ENCODE results near the gene CHRNA9. TPM values are rescaled to one million over a fixed set of nuclear protein-coding genes. Genes with fewer than 3 reads are reported as not detected.
"Not testable (repeated sequence)": the region's sequence is repeated elsewhere in the genome, so short reads cannot be mapped to it uniquely, and the experiment has no call there.

CHRNA9 gene
- total RNA-seq, result not detected in 2 replicates

- DNase-seq (ENCODE audit: low read depth), result no peak
- no peak within 1 kb of the TSS for H3K4me3 ChIP-seq (ENCODE audit: low read depth, low read length)
- no peak for TF ChIP-seq CTCF (conservative IDR thresholded peaks at IDR 0.05; ENCODE audit: low read depth, low read length)
Measured at GRCh38 chr4:40334591-40335524, at the start of gene CHRNA9. Gene CHRNA9 (plus strand): TSS chr4:40335333. CDS start chr4:40335468, 135 bp downstream.

- H3K4me3 ChIP-seq (ENCODE audit: low read depth, low read length), result no peak overlapping the region
- TF ChIP-seq CTCF (conservative IDR thresholded peaks at IDR 0.05; ENCODE audit: low read depth, low read length), result no peak
- DNase-seq (ENCODE audit: low read depth), result no peak
Measured at GRCh38 chr4:40285692-40286091, 49.4 kb upstream of the CHRNA9 start.

- no peak for DNase-seq (ENCODE audit: low read depth)
- TF ChIP-seq CTCF (conservative IDR thresholded peaks at IDR 0.05; ENCODE audit: low read depth, low read length), result no peak
- H3K4me3 ChIP-seq (ENCODE audit: low read depth, low read length), result no peak overlapping the region
Measured at GRCh38 chr4:40288566-40288965, 46.6 kb upstream of the CHRNA9 start.

GRCh38 chr4:40289366-40290188 lies 45.6 kb upstream of the CHRNA9 start:
- TF ChIP-seq CTCF (conservative IDR thresholded peaks at IDR 0.05; ENCODE audit: low read depth, low read length), result no peak
- DNase-seq (ENCODE audit: low read depth), result no peak

GRCh38 chr4:40290611-40291186 lies 44.4 kb upstream of the CHRNA9 start:
- not testable (repeated sequence) for DNase-seq (ENCODE audit: low read depth); H3K4me3 ChIP-seq (ENCODE audit: low read depth, low read length)

More at GRCh38 chr4:40289366-40290188, 45.6 kb upstream of the CHRNA9 start:
- no peak overlapping the region for H3K4me3 ChIP-seq (ENCODE audit: low read depth, low read length)

- H3K4me3 ChIP-seq (ENCODE audit: low read depth, low read length), result no peak overlapping the region
- DNase-seq (ENCODE audit: low read depth), result peak; percentile 25
- TF ChIP-seq CTCF (conservative IDR thresholded peaks at IDR 0.05; ENCODE audit: low read depth, low read length), result no peak
Measured at GRCh38 chr4:40292313-40292759, 42.8 kb upstream of the CHRNA9 start.

- no peak for TF ChIP-seq CTCF (conservative IDR thresholded peaks at IDR 0.05; ENCODE audit: low read depth, low read length)
- DNase-seq (ENCODE audit: low read depth), result no peak
Measured at GRCh38 chr4:40294339-40294738, 40.8 kb upstream of the CHRNA9 start.

GRCh38 chr4:40295030-40295429 lies 40.1 kb upstream of the CHRNA9 start:
- not testable (repeated sequence) for H3K4me3 ChIP-seq (ENCODE audit: low read depth, low read length); DNase-seq (ENCODE audit: low read depth)

More at GRCh38 chr4:40294339-40294738, 40.8 kb upstream of the CHRNA9 start:
- H3K4me3 ChIP-seq (ENCODE audit: low read depth, low read length), result no peak overlapping the region

Data from epithelial cell of proximal tubule (primary cell).